IPS-15b (cell line): ENCODE data around the gene SPAM1.

Source experiments
- H3K27me3 ChIP-seq: one replicate; pipeline ENCODE4 v1.6.1; 2013; ENCODE audit warnings: low read length; ENCODE audit not compliant: control insufficient read depth, insufficient read depth
- H3K36me3 ChIP-seq: one replicate; pipeline ENCODE4 v1.6.1; 2013; ENCODE audit warnings: low read length; ENCODE audit not compliant: control insufficient read depth, insufficient read depth
- H3K4me1 ChIP-seq: one replicate; pipeline ENCODE4 v1.6.1; 2013; ENCODE audit warnings: mild to moderate bottlenecking, low read length; ENCODE audit not compliant: control insufficient read depth, insufficient read depth
- H3K4me3 ChIP-seq: one replicate; pipeline ENCODE4 v1.5.1; 2013; ENCODE audit warnings: low read depth, low read length
- H3K9ac ChIP-seq: one replicate; pipeline ENCODE4 v1.6.1; 2013; ENCODE audit warnings: low read depth, mild to moderate bottlenecking, low read length
- H3K9me3 ChIP-seq: one replicate; pipeline ENCODE4 v1.6.1; 2013; ENCODE audit warnings: mild to moderate bottlenecking, low read length; ENCODE audit not compliant: control insufficient read depth, insufficient read depth

The SPAM1 gene

GRCh38 chr7:123958186-123958703, 33.2 kb downstream of the SPAM1 start:
- Histone ChIP-seq H3K4me1 (no peaks in the 10 kb centered on the region), H3K27me3 (no peaks in the 10 kb centered on the region), H3K4me3 (no peak overlapping the region), H3K9me3 (no peaks in the 10 kb centered on the region), H3K36me3 (no peaks in the 10 kb centered on the region), H3K9ac (no peak overlapping the region)

DNA sequence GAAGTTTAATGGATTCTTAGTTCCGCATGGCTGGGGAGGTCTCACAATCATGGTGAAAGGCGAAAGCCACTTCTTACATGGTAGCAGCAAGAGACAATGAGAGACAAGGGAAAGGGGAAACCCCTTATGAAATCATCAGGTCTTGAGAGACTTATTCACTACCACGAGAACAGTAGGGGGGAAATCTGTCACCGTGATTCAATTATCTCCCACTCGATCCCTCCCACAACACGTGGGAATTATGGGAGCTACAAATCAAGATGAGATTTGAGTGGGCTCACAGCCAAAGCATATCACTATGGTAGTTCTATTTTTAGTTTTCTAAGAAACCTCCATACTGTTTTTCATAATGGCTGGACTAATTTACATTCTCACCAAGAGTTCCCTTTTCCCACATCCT, 36.7 kb downstream of the SPAM1 start:
- Histone ChIP-seq H3K9ac (no peak overlapping the region), H3K4me3 (no peak overlapping the region), H3K9me3 (no peaks in the 10 kb centered on the region), H3K27me3 (no peaks in the 10 kb centered on the region), H3K4me1 (no peaks in the 10 kb centered on the region), H3K36me3 (no peaks in the 10 kb centered on the region)

DNA sequence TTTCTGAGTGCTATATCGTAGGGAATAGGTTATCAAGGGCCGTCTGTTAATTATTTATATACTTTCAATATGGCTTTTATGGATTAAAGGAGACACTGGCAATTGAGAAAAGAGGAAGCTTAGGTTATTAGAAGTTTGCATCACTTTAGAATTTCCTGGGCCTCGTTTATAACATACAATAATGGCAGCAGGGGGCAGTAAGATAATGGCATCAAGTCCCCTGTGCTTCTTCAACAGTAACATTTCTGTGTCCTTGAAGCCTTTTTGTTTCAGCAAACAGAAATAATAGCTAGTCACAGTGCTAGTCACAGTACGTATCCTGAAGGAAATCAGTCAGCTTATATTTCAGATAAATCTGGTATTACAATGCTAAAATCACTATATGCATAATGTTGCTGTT, 41.9 kb downstream of the SPAM1 start:
- no peaks in the 10 kb centered on the region for H3K9me3 ChIP-seq
- H3K27me3 ChIP-seq = no peaks in the 10 kb centered on the region
- H3K4me1 ChIP-seq = no peaks in the 10 kb centered on the region
- H3K4me3 ChIP-seq = no peak overlapping the region
- H3K9ac ChIP-seq = no peak overlapping the region
- H3K36me3 ChIP-seq = no peaks in the 10 kb centered on the region

DNA sequence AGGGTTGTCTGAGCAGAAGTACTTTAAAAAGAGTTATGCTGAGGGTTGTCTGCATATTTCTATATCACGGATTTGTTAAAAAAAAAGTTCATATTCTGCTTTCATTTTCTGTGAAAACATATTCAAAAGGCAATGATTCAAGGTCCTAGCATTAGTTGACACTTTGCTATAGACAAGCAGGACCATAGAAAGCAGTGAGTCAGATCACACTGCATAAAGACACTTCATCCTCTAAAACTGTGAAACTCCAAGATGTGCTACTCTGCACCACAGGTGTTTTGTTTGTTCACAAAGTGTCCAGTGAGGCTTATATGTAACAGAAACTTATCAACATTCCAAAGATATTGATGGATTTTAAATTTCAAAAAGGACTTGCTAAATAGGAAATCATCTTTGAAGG, 47.0 kb downstream of the SPAM1 start:
- Histone ChIP-seq H3K4me3 (no peak overlapping the region), H3K36me3 (no peaks in the 10 kb centered on the region), H3K9ac (no peak overlapping the region), H3K4me1 (no peaks in the 10 kb centered on the region), H3K27me3 (no peaks in the 10 kb centered on the region), H3K9me3 (no peaks in the 10 kb centered on the region)

DNA sequence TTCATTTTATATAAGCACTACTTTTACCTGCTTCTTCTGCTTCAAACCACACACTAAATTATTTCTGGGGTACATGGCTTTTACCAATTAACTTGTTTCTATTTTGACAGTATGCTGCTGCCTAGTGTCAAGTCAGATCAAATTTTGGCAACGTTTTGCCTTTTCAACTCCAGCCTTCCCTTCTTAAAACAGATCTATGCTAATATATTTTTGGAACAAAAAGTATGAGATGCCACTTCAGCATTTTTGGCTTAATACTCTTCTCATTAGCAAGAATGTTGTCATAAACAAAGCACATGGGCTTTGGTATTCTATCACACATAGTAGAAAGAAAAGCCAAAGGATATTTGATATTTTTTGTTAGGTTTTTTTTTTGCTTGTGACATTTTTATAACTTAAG, 47.8 kb downstream of the SPAM1 start:
- no peaks in the 10 kb centered on the region for H3K9me3 ChIP-seq
- H3K4me1 ChIP-seq = no peaks in the 10 kb centered on the region
- no peak overlapping the region for H3K9ac ChIP-seq
- no peaks in the 10 kb centered on the region for H3K27me3 ChIP-seq
- H3K36me3 ChIP-seq = no peaks in the 10 kb centered on the region
- no peak overlapping the region for H3K4me3 ChIP-seq

GRCh38 chr7:123974326-123974908, 49.4 kb downstream of the SPAM1 start:
- Histone ChIP-seq H3K9me3 (no peaks in the 10 kb centered on the region), H3K27me3 (no peaks in the 10 kb centered on the region), H3K4me3 (no peak overlapping the region), H3K9ac (no peak overlapping the region), H3K36me3 (no peaks in the 10 kb centered on the region), H3K4me1 (no peaks in the 10 kb centered on the region)

GRCh38 chr7:123975084-123975483, 50.0 kb downstream of the SPAM1 start:
- H3K9ac ChIP-seq = no peak overlapping the region
- no peak overlapping the region for H3K4me3 ChIP-seq
- H3K36me3 ChIP-seq = no peaks in the 10 kb centered on the region
- H3K4me1 ChIP-seq = no peaks in the 10 kb centered on the region
- H3K9me3 ChIP-seq = no peaks in the 10 kb centered on the region
- no peaks in the 10 kb centered on the region for H3K27me3 ChIP-seq

GRCh38 chr7:123977081-123977480, 52.0 kb downstream of the SPAM1 start:
- no peaks in the 10 kb centered on the region for H3K9me3 ChIP-seq
- H3K4me1 ChIP-seq = no peaks in the 10 kb centered on the region
- no peak overlapping the region for H3K9ac ChIP-seq
- no peak overlapping the region for H3K4me3 ChIP-seq
- H3K36me3 ChIP-seq = no peaks in the 10 kb centered on the region
- no peaks in the 10 kb centered on the region for H3K27me3 ChIP-seq

DNA sequence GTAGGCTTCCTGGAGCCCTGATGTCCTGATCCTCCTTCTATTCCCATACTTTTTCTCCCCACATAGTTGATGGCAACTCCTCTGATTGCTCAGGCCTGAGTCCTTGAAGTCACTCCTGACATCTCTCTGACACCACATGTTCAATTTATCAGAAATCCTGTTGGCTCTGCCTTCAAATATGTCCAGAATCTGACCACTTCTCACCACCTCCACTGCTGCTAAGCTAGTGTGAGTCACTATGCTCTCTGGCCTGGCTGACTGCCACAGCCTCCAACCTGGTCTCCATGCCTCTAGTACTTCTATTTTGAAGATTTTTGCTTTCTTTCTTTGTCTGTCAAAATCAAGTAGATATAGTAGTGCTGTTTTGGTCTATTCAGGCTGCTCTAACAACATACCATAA, 54.8 kb downstream of the SPAM1 start:
- Histone ChIP-seq H3K27me3 (no peaks in the 10 kb centered on the region), H3K36me3 (no peaks in the 10 kb centered on the region), H3K4me3 (no peak overlapping the region), H3K9ac (no peak overlapping the region), H3K4me1 (no peaks in the 10 kb centered on the region), H3K9me3 (no peaks in the 10 kb centered on the region)

GRCh38 chr7:123987445-123987844, 62.4 kb downstream of the SPAM1 start:
- Histone ChIP-seq H3K4me3 (no peak overlapping the region), H3K27me3 (no peaks in the 10 kb centered on the region), H3K9ac (no peak overlapping the region), H3K4me1 (no peaks in the 10 kb centered on the region), H3K36me3 (no peaks in the 10 kb centered on the region), H3K9me3 (no peaks in the 10 kb centered on the region)

- no peaks in the 10 kb centered on the region for H3K36me3 ChIP-seq
- peaks cover 14% of the 10 kb centered on the region for H3K4me1 ChIP-seq
- H3K4me3 ChIP-seq = no peak overlapping the region
- no peaks in the 10 kb centered on the region for H3K9me3 ChIP-seq
- H3K9ac ChIP-seq = no peak overlapping the region
- H3K27me3 ChIP-seq = no peaks in the 10 kb centered on the region
Observed at GRCh38 chr7:123992913-123993518, 68.0 kb downstream of the SPAM1 start.

DNA sequence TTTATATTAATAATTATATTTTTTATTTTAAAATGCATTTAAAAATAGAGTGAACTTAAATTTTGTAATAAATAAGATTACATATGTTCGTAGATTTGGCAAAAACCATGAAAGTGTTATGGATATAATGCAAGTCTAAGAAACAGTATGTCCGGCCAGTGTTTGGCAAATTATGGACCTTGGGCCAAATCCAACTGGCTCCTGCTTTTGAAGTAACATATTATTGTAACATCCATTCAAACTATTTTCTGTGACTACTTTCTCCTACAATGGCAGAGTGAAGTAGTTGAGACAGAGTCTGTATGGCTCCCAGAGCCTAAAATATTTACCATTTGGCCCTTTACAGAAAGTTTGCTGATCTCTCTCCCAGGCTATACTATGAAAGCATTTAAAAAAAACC, 69.0 kb downstream of the SPAM1 start:
- H3K4me3 ChIP-seq = no peak overlapping the region
- H3K36me3 ChIP-seq = no peaks in the 10 kb centered on the region
- no peak overlapping the region for H3K9ac ChIP-seq
- H3K4me1 ChIP-seq = peaks cover 14% of the 10 kb centered on the region
- no peaks in the 10 kb centered on the region for H3K27me3 ChIP-seq
- no peaks in the 10 kb centered on the region for H3K9me3 ChIP-seq
